HepG2 (cell line): Measurements from ENCODE around the gene BIRC2. TPM values are rescaled to one million over a fixed set of nuclear protein-coding genes. Genes with fewer than 3 reads are reported as not detected.

Experiments
- ATAC-seq: fragments of 200-7000 bp; cut with Tn5 transposase; 3 replicates; pipeline ENCODE4 v1.9.1; 2020; ENCODE audit warnings: mild to moderate bottlenecking, moderate library complexity
- BruUV-seq: library from RNA; stranded (reverse); fragments of 400-500 nt; replicated peaks from 2 replicates; lab custom pipeline; 2021; lab: Mats Ljungman, UMichigan
- CTCF ChIA-PET: fragments of 300-600 bp; formaldehyde crosslinking; extraction: SDS; loops from one replicate; lab custom pipeline; 2021; ENCODE audit warnings: low total read pairs, inconsistent platforms, low intra/inter-chr PET ratio; lab: Yijun Ruan, JAX
- POLR2A ChIA-PET: fragments of 350-600 bp; sonication (Branson Sonifier 250); formaldehyde crosslinking; loops from one replicate; lab custom pipeline; 2020; ENCODE audit warnings: antibody characterized with exemption, inconsistent platforms; lab: Yijun Ruan, JAX
- DNase-seq: peaks from one replicate; pipeline ENCODE4 v3.0.0-alpha.2; 2015; ENCODE audit warnings: low spot score
- FAIRE-seq: peaks from 3 replicates; lab custom pipeline; 2011; peaks lifted over from hg19 to GRCh38; lab: Jason Lieb, UNC
- H2AFZ ChIP-seq: one replicate; pipeline ENCODE4 v1.6.1; 2011; ENCODE audit warnings: low read length, inconsistent platforms
- H3K27ac ChIP-seq: fragments of 300-600 bp; 3 replicates; pipeline ENCODE4 v1.8.0; 2011; ENCODE audit warnings: mixed run types, mild to moderate bottlenecking, mixed read lengths, low read length, inconsistent platforms; ENCODE audit not compliant: insufficient read depth; ENCODE audit errors: extremely low read length
- H3K27me3 ChIP-seq, 2 experiments: fragments of 200-600 bp in 1 of 2; 2 replicates in 1 of 2; 3 replicates in 1 of 2; pipeline versions ENCODE4 v1.6.0 to v1.8.0; 2011; ENCODE audit warnings: low read length in 2 of 2, mild to moderate bottlenecking in 2 of 2, moderate library complexity in 2 of 2, inconsistent platforms in 1 of 2; ENCODE audit not compliant: insufficient read depth in 2 of 2, control insufficient read depth in 1 of 2
- H3K36me3 ChIP-seq, 2 experiments: fragments of 200-600 bp in 1 of 2; replicated peaks in 1 of 2; 2 replicates in 1 of 2; 3 replicates in 1 of 2; pipeline versions ENCODE4 v1.5.1 to v1.8.0; 2011; ENCODE audit warnings: low read length in 2 of 2, inconsistent platforms in 1 of 2; ENCODE audit not compliant: insufficient read depth in 2 of 2, control insufficient read depth in 1 of 2
- H3K4me1 ChIP-seq: 2 replicates; pipeline ENCODE4 v1.5.1; 2012; ENCODE audit warnings: low read length, inconsistent platforms; ENCODE audit not compliant: insufficient read depth
- H3K4me2 ChIP-seq: 2 replicates; pipeline ENCODE4 v1.6.0; 2011; ENCODE audit warnings: low read depth, low read length, inconsistent platforms
- H3K4me3 ChIP-seq, 3 experiments: fragments of 200-600 bp in 1 of 3; sonication (generic), shearing (Covaris generic) in 1 of 3; replicated peaks in 1 of 3; 2 replicates each; pipeline ENCODE4 v1.5.1; 2011 to 2016; ENCODE audit warnings: low read length in 3 of 3, inconsistent platforms in 2 of 3, low read depth in 2 of 3, mild to moderate bottlenecking in 2 of 3, control low read depth in 1 of 3, mixed read lengths in 1 of 3; ENCODE audit not compliant: insufficient read depth in 1 of 3
- H3K79me2 ChIP-seq: one replicate; pipeline ENCODE4 v1.6.1; 2011; ENCODE audit warnings: low read length, inconsistent platforms; ENCODE audit not compliant: insufficient read depth
- H3K9ac ChIP-seq: 2 replicates; pipeline ENCODE4 v1.6.0; 2011; ENCODE audit warnings: mild to moderate bottlenecking, low read depth, low read length, inconsistent platforms; ENCODE audit not compliant: insufficient read depth
- H3K9me3 ChIP-seq: 2 replicates; pipeline ENCODE4 v1.5.1; 2012; ENCODE audit warnings: mild to moderate bottlenecking, low read length
- H4K20me1 ChIP-seq: 2 replicates; pipeline ENCODE4 v1.6.0; 2011; ENCODE audit warnings: inconsistent platforms, mild to moderate bottlenecking, low read length, moderate library complexity; ENCODE audit not compliant: insufficient read depth
- AHDC1 ChIP-seq: sonication (generic); formaldehyde crosslinking; IDR thresholded peaks from 2 replicates; pipeline ENCODE4 v1.5.1; 2020; ENCODE audit warnings: mild to moderate bottlenecking, missing genetic modification reagents, borderline replicate concordance
- CTCF ChIP-seq: sonication (generic); formaldehyde crosslinking; IDR thresholded peaks from 2 replicates; pipeline ENCODE4 v1.5.0; 2020; ENCODE audit warnings: mild to moderate bottlenecking, missing genetic modification reagents, moderate library complexity
- DDIT3 ChIP-seq: sonication (generic); formaldehyde crosslinking; IDR thresholded peaks from 2 replicates; pipeline ENCODE4 v1.4.0; 2020; ENCODE audit warnings: mild to moderate bottlenecking, missing genetic modification reagents
- GRHL1 ChIP-seq: sonication (generic); formaldehyde crosslinking; conservative IDR thresholded peaks from 2 replicates; pipeline ENCODE4 v1.8.0; 2022; ENCODE audit warnings: missing genetic modification reagents
- ISL2 ChIP-seq: sonication (generic); formaldehyde crosslinking; IDR thresholded peaks from 2 replicates; pipeline ENCODE4 v1.5.0; 2020; ENCODE audit warnings: missing genetic modification reagents
- KDM4B ChIP-seq: sonication (generic); formaldehyde crosslinking; IDR thresholded peaks from 2 replicates; pipeline ENCODE4 v1.4.0; 2020; ENCODE audit warnings: missing genetic modification reagents
- POLR2A ChIP-seq, 2 experiments: IDR thresholded peaks; 2 replicates each; pipeline ENCODE4 v1.6.1; 2011; ENCODE audit warnings: low read depth in 2 of 2, low read length in 2 of 2, mild to moderate bottlenecking in 1 of 2, moderate library complexity in 1 of 2; ENCODE audit not compliant: insufficient read depth in 1 of 2
- SP5 ChIP-seq: IDR thresholded peaks from 2 replicates; pipeline ENCODE4 v1.6.1; 2016; ENCODE audit warnings: low read depth, borderline replicate concordance
- ZBTB10 ChIP-seq: sonication (generic); formaldehyde crosslinking; IDR thresholded peaks from 2 replicates; pipeline ENCODE4 v1.4.0; 2020; ENCODE audit warnings: missing genetic modification reagents, borderline replicate concordance
- ZFP1 ChIP-seq: IDR thresholded peaks from 2 replicates; pipeline ENCODE4 v1.6.1; 2016
- ZFP90 ChIP-seq: sonication (generic); formaldehyde crosslinking; IDR thresholded peaks from 2 replicates; pipeline ENCODE4 v1.8.0; 2022; ENCODE audit warnings: missing genetic modification reagents, mild to moderate bottlenecking, inconsistent platforms, borderline replicate concordance
- ZMAT3 ChIP-seq: sonication (generic); formaldehyde crosslinking; conservative IDR thresholded peaks from 2 replicates; pipeline ENCODE4 v1.7.0; 2021; ENCODE audit warnings: missing genetic modification reagents
- ZNF367 ChIP-seq: sonication (generic); formaldehyde crosslinking; IDR thresholded peaks from 2 replicates; pipeline ENCODE4 v1.4.0; 2020; ENCODE audit warnings: missing genetic modification reagents, borderline replicate concordance
- ZNF720 ChIP-seq: sonication (generic); formaldehyde crosslinking; IDR thresholded peaks from 2 replicates; pipeline ENCODE4 v1.4.0; 2020; ENCODE audit warnings: missing genetic modification reagents
- WGBS: methylation state at CpG from one replicate; pipeline ENCODE4 v1.1.6; 2017; ENCODE audit warnings: low lambda C conversion rate; 5-methylcytosine and 5-hydroxymethylcytosine counted together
- in situ Hi-C: cut with HindIII; loops from 2 replicates; pipeline ENCODE4 v1.10.0; 2017; ENCODE audit warnings: low pct_unique_long_range_greater_than_20kb; ENCODE audit not compliant: extremely low pct_ligation_motif_present
- intact Hi-C: fragments of 100-400 bp; cut with micrococcal nuclease; formaldehyde crosslinking; loops from one replicate; pipeline ENCODE4 v1.10.0; 2022; ENCODE audit not compliant: unreplicated experiment
- polyA plus RNA-seq, 8 experiments: library from polyadenylated mRNA; depleted of rRNA in 3 of 8; stranded (reverse) in 7 of 8; unstranded in 1 of 8; fragments of >200 nt; fragmentation: Illumina TruSeq in 4 of 8; extraction: Trizol in 4 of 8; gene quantifications; 2 replicates each; pipeline versions ENCODE4 v1.2.1 to v1.2.3, GENCODE V29; 2011 to 2016; ENCODE audit warnings: low read depth in 4 of 8, missing spikeins in 1 of 8, mixed read lengths in 1 of 8; ENCODE audit not compliant: insufficient read depth in 1 of 8
- total RNA-seq, 5 experiments: library from RNA; depleted of rRNA; stranded (reverse); fragments of >200 nt; fragmentation: Illumina TruSeq; extraction: Trizol; gene quantifications; 2 replicates each; pipeline ENCODE4 v1.2.3, GENCODE V29; 2016; ENCODE audit warnings: low read depth in 1 of 5

The BIRC2 gene
- total and polyA plus RNA-seq, 2 of the 13 experiments (the other 11 are each of a cell fraction or from before 2014, with no cell fraction given) = 61.7 to 62.2 TPM

- POLR2A ChIA-PET = no interaction called here
- H3K79me2 ChIP-seq = no peaks in the 10 kb centered on the region
- no peak overlapping the region for H2AFZ ChIP-seq
- FAIRE-seq (no peak), DNase-seq (no peak), ATAC-seq (no peak)
- no peak overlapping the region for H3K27ac ChIP-seq
- no peaks in the 10 kb centered on the region for H4K20me1 ChIP-seq
- intact Hi-C loops = no loop called here
- no peaks in the 10 kb centered on the region for H3K27me3 ChIP-seq
- WGBS = 86% methylated on average over 3 of the region's 3 CpGs
- CTCF ChIA-PET = no interaction called here
- no peak overlapping the region for H3K9ac ChIP-seq
- H3K4me2 ChIP-seq = no peak overlapping the region
- no peaks in the 10 kb centered on the region for H3K36me3 ChIP-seq
- in situ Hi-C loops = no loop called here
- H3K4me1 ChIP-seq = no peaks in the 10 kb centered on the region
- H3K4me3 ChIP-seq = no peak overlapping the region
- BruUV-seq = no TSS peak
- H3K9me3 ChIP-seq = no peaks in the 10 kb centered on the region
- TF ChIP-seq POLR2A (IDR thresholded peaks at IDR 0.05; ENCODE audit: insufficient read depth in 1 of 2, low read depth in 2 of 2, low read length in 2 of 2) (no peak), AHDC1 (no peak), ZNF367 (no peak), KDM4B (CRISPR knock-in tag) (no peak), SP5 (no peak), ZBTB10 (CRISPR knock-in tag) (no peak), ZNF720 (CRISPR knock-in tag) (no peak), ISL2 (CRISPR knock-in tag) (no peak), ZFP1 (no peak), DDIT3 (CRISPR knock-in tag) (no peak), ZFP90 (CRISPR knock-in tag) (no peak), GRHL1 (CRISPR knock-in tag) (no peak), ZMAT3 (no peak), CTCF (CRISPR knock-in tag) (no peak)
These were observed 21.9 kb upstream of the BIRC2 start for GRCh38 chr11:102325088-102325487.
